SK-N-SH (cell line): ENCODE data around the gene TERT. TPM values are rescaled to one million over a fixed set of nuclear protein-coding genes. Genes with fewer than 3 reads are reported as not detected.

Experiments used
- CTCF ChIA-PET: fragments of 300-600, 350-600 bp; formaldehyde crosslinking; extraction: SDS; loops from one replicate; lab custom pipeline; 2021; lab: Yijun Ruan, JAX
- POLR2A ChIA-PET: fragments of 350-600 bp; sonication (Branson Sonifier 250); formaldehyde crosslinking; extraction: SDS; loops from one replicate; lab custom pipeline; 2020; ENCODE audit warnings: antibody characterized with exemption, inconsistent platforms; lab: Yijun Ruan, JAX
- DNase-seq: peaks from one replicate; pipeline ENCODE4 v3.0.0; 2012
- H2AFZ ChIP-seq: fragments of 200-600 bp; sonication (generic); 2 replicates; pipeline ENCODE4 v1.8.1; 2016; ENCODE audit warnings: antibody characterized with exemption, mild to moderate bottlenecking, low read depth
- H3F3A ChIP-seq: fragments of 200-600 bp; sonication (generic); replicated peaks from 2 replicates; pipeline ENCODE3; 2016; ENCODE audit warnings: antibody characterized with exemption, mild to moderate bottlenecking; ENCODE audit not compliant: insufficient read depth
- H3K27ac ChIP-seq, 2 experiments: fragments of 200-500 bp in 1 of 2; fragments of 200-600 bp in 1 of 2; sonication (Bioruptor generic) in 1 of 2; sonication (generic), shearing (Covaris generic) in 1 of 2; 2 replicates each; pipeline versions ENCODE4 v1.5.1 to v1.6.1; 2014 to 2016; ENCODE audit warnings: low read depth in 2 of 2, inconsistent platforms in 1 of 2, low read length in 1 of 2, mild to moderate bottlenecking in 1 of 2, mixed read lengths in 1 of 2
- H3K27me3 ChIP-seq: fragments of 200-600 bp; sonication (generic), shearing (Covaris generic); 2 replicates; pipeline ENCODE4 v1.6.1; 2016; ENCODE audit warnings: mixed run types; ENCODE audit not compliant: insufficient read depth
- H3K36me3 ChIP-seq, 2 experiments: fragments of 200-500 bp in 1 of 2; fragments of 200-600 bp in 1 of 2; sonication (Bioruptor generic) in 1 of 2; sonication (generic) in 1 of 2; replicated peaks in 1 of 2; 2 replicates each; pipeline versions ENCODE3 to v1.5.1; 2014 to 2016; ENCODE audit warnings: low read length in 1 of 2, mild to moderate bottlenecking in 1 of 2; ENCODE audit not compliant: insufficient read depth in 2 of 2, control insufficient read depth in 1 of 2
- H3K4me1 ChIP-seq, 2 experiments: fragments of 200-500 bp in 1 of 2; fragments of 200-600 bp in 1 of 2; sonication (Bioruptor generic) in 1 of 2; sonication (generic), shearing (Covaris generic) in 1 of 2; 2 replicates each; pipeline versions ENCODE4 v1.5.1 to v1.6.1; 2014 to 2016; ENCODE audit warnings: low read depth in 1 of 2, low read length in 1 of 2, mixed run types in 1 of 2; ENCODE audit not compliant: insufficient read depth in 2 of 2, control insufficient read depth in 1 of 2
- H3K4me2 ChIP-seq: fragments of 200-600 bp; sonication (generic), shearing (Covaris generic); 2 replicates; pipeline ENCODE4 v1.6.1; 2017; ENCODE audit warnings: mixed run types
- H3K4me3 ChIP-seq, 2 experiments: fragments of 200-500 bp in 1 of 2; fragments of 200-600 bp in 1 of 2; sonication (Bioruptor generic) in 1 of 2; sonication (generic), shearing (Covaris generic) in 1 of 2; 2 replicates each; pipeline versions ENCODE4 v1.5.1 to v1.8.1; 2014 to 2016; ENCODE audit warnings: low read depth in 2 of 2, inconsistent platforms in 1 of 2, low read length in 1 of 2, mild to moderate bottlenecking in 1 of 2, mixed read lengths in 1 of 2, moderate library complexity in 1 of 2
- H3K79me2 ChIP-seq: fragments of 200-600 bp; sonication (generic); 2 replicates; pipeline ENCODE4 v1.8.1; 2017; ENCODE audit warnings: mild to moderate bottlenecking; ENCODE audit not compliant: insufficient read depth
- H3K9ac ChIP-seq: fragments of 200-600 bp; sonication (generic); 2 replicates; pipeline ENCODE4 v1.6.1; 2017; ENCODE audit warnings: mixed run types
- H3K9me2 ChIP-seq: fragments of 200-600 bp; sonication (generic); 2 replicates; pipeline ENCODE4 v1.6.1; 2017; ENCODE audit warnings: mixed run types
- H3K9me3 ChIP-seq: fragments of 200-600 bp; sonication (generic); 2 replicates; pipeline ENCODE4 v1.6.1; 2017; ENCODE audit warnings: mixed run types, mild to moderate bottlenecking, moderate library complexity
- H4K20me1 ChIP-seq: fragments of 200-600 bp; sonication (generic); 2 replicates; pipeline ENCODE4 v1.6.1; 2017; ENCODE audit warnings: mild to moderate bottlenecking, mixed run types; ENCODE audit not compliant: insufficient read depth
- CTCF ChIP-seq: fragments of 200-600 bp; sonication (generic); IDR thresholded peaks from 2 replicates; pipeline ENCODE4 v1.6.1; 2017; ENCODE audit warnings: antibody characterized with exemption, mild to moderate bottlenecking, moderate library complexity
- EZH2phosphoT487 ChIP-seq: fragments of 200-600 bp; sonication (generic); IDR thresholded peaks from 2 replicates; pipeline ENCODE4 v1.6.1; 2017; ENCODE audit warnings: low read depth, mixed run types, mild to moderate bottlenecking, antibody characterized with exemption, moderate library complexity, borderline replicate concordance
- FOSL2 ChIP-seq: IDR thresholded peaks from 2 replicates; pipeline ENCODE4 v1.4.0; 2012; ENCODE audit warnings: low read depth, mild to moderate bottlenecking, moderate library complexity, borderline replicate concordance
- GATA2 ChIP-seq: sonication (generic); formaldehyde crosslinking; IDR thresholded peaks from 2 replicates; pipeline ENCODE4 v1.5.0; 2020; ENCODE audit warnings: mild to moderate bottlenecking, missing genetic modification reagents
- IRF3 ChIP-seq: fragments of 150-350 bp; IDR thresholded peaks from 2 replicates; pipeline ENCODE4 v1.6.1; 2016; ENCODE audit warnings: mild to moderate bottlenecking, low read depth, low read length
- JUND ChIP-seq: IDR thresholded peaks from 2 replicates; pipeline ENCODE4 v1.4.0; 2012
- MEF2A ChIP-seq: IDR thresholded peaks from 2 replicates; pipeline ENCODE4 v1.4.0; 2012; ENCODE audit warnings: low read depth, borderline replicate concordance
- MXI1 ChIP-seq: IDR thresholded peaks from 2 replicates; pipeline ENCODE4 v1.6.1; 2012; ENCODE audit warnings: mild to moderate bottlenecking, low read depth, low read length, improper control_type of control experiment
- NRF1 ChIP-seq: IDR thresholded peaks from 2 replicates; pipeline ENCODE4 v1.6.1; 2012; ENCODE audit warnings: low read depth, mild to moderate bottlenecking, low read length
- POLR2AphosphoS5 ChIP-seq: IDR thresholded peaks from 2 replicates; pipeline ENCODE4 v1.6.1; 2012; ENCODE audit warnings: low read depth, low read length
- RAD21 ChIP-seq: IDR thresholded peaks from 2 replicates; pipeline ENCODE4 v1.6.1; 2012; ENCODE audit warnings: mild to moderate bottlenecking, low read length
- RFX5 ChIP-seq: IDR thresholded peaks from 2 replicates; pipeline ENCODE4 v1.6.1; 2012; ENCODE audit warnings: mild to moderate bottlenecking, improper control_type of control experiment, low read length
- SIN3A ChIP-seq: IDR thresholded peaks from 2 replicates; pipeline ENCODE4 v1.6.1; 2012; ENCODE audit warnings: low read depth, mild to moderate bottlenecking, low read length, moderate library complexity, borderline replicate concordance
- SMC3 ChIP-seq: IDR thresholded peaks from 2 replicates; pipeline ENCODE4 v1.6.1; 2012; ENCODE audit warnings: low read depth, low read length, improper control_type of control experiment
- TEAD4 ChIP-seq: IDR thresholded peaks from 2 replicates; pipeline ENCODE4 v1.4.0; 2012; ENCODE audit warnings: mild to moderate bottlenecking, borderline replicate concordance; ENCODE audit not compliant: insufficient read depth
- ZBTB33 ChIP-seq: IDR thresholded peaks from 2 replicates; pipeline ENCODE4 v1.4.0; 2012; ENCODE audit warnings: low read depth, borderline replicate concordance
- WGBS: methylation state at CpG from one replicate; pipeline ENCODE4 v1.1.6; 2017; ENCODE audit warnings: low lambda C conversion rate; 5-methylcytosine and 5-hydroxymethylcytosine counted together
- polyA plus RNA-seq, 3 experiments: library from polyadenylated mRNA; depleted of rRNA; stranded (reverse); fragments of >200 nt; gene quantifications; 2 replicates each; pipeline ENCODE4 v1.2.3, GENCODE V29; 2012
- TF ChIP-seq, protein P1 (sequence below): IDR thresholded peaks from 2 replicates; pipeline ENCODE4 v1.4.0; 2012; ENCODE audit warnings: low read depth, borderline replicate concordance
- TF ChIP-seq, protein P2 (sequence below): IDR thresholded peaks from 2 replicates; pipeline ENCODE4 v1.6.1; 2012; ENCODE audit warnings: mild to moderate bottlenecking, low read depth, low read length, moderate library complexity

Gene TERT
- polyA plus RNA-seq, 1 of the 3 experiments (the other 2 are of a cell fraction) = 2.4 TPM

- H3K36me3 ChIP-seq = peaks cover 27 to 85% of the 10 kb centered on the region in 2 experiments
- no peak overlapping the region for H2AFZ ChIP-seq
- CTCF ChIA-PET = no interaction called here
- no peak overlapping the region for H3K4me2 ChIP-seq
- no peak overlapping the region for H3K9ac ChIP-seq
- no CpG with 5 or more reads among the region's 14 CpGs for WGBS
- H3K79me2 ChIP-seq = peaks cover 11% of the 10 kb centered on the region; the same call in 1 of the 2 replicates
- H3K27ac ChIP-seq = no peak overlapping the region
- H3F3A ChIP-seq = peaks cover 6% of the 10 kb centered on the region
- no peak overlapping the region for H3K4me3 ChIP-seq
- H4K20me1 ChIP-seq = peaks cover 10% of the 10 kb centered on the region; the same call in 1 of the 2 replicates
- TF ChIP-seq ZBTB33 = no peak
- TF ChIP-seq GATA2 = no peak
- TF ChIP-seq, all 33 proteins: peak for 0
- Histone ChIP-seq H3K9me2 (no peaks in the 10 kb centered on the region), H3K4me1 (no peaks in the 10 kb centered on the region), H3K27me3 (no peaks in the 10 kb centered on the region), H3K9me3 (no peaks in the 10 kb centered on the region)
- POLR2A ChIA-PET = no interaction called here
- DNase-seq = no peak
Observed at GRCh38 chr5:1336106-1336561, 41.3 kb upstream of the TERT start.

GRCh38 chr5:1335540-1336095, 40.8 kb upstream of the TERT start:
- Histone ChIP-seq H3K9me2 (no peaks in the 10 kb centered on the region), H3K9ac (no peak overlapping the region), H3K27ac (no peak overlapping the region), H3K4me3 (no peak overlapping the region), H3K4me2 (no peak overlapping the region), H3K79me2 (peaks cover 6% of the 10 kb centered on the region; the same call in 1 of the 2 replicates), H2AFZ (no peak overlapping the region), H3F3A (peaks cover 6% of the 10 kb centered on the region), H3K27me3 (no peaks in the 10 kb centered on the region), H3K36me3 (peaks cover 26 to 87% of the 10 kb centered on the region in 2 experiments), H3K4me1 (no peaks in the 10 kb centered on the region), H3K9me3 (no peaks in the 10 kb centered on the region), H4K20me1 (peaks cover 10% of the 10 kb centered on the region; the same call in 1 of the 2 replicates)
- POLR2A ChIA-PET = no interaction called here
- CTCF ChIA-PET = no interaction called here
- no peak for DNase-seq
- 72% methylated on average over 3 of the region's 19 CpGs for WGBS
- no peak for TF ChIP-seq RFX5
- TF ChIP-seq CTCF = no peak
- no peak for TF ChIP-seq RAD21
- TF ChIP-seq, protein P1, sequence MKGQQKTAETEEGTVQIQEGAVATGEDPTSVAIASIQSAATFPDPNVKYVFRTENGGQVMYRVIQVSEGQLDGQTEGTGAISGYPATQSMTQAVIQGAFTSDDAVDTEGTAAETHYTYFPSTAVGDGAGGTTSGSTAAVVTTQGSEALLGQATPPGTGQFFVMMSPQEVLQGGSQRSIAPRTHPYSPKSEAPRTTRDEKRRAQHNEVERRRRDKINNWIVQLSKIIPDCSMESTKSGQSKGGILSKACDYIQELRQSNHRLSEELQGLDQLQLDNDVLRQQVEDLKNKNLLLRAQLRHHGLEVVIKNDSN = no peak
- no peak for TF ChIP-seq EZH2phosphoT487
- no peak for TF ChIP-seq FOSL2
- TF ChIP-seq TEAD4 = no peak
- no peak for TF ChIP-seq MEF2A
- TF ChIP-seq JUND = no peak
- no peak for TF ChIP-seq IRF3
- TF ChIP-seq NRF1 = no peak
- TF ChIP-seq SMC3 = no peak
- TF ChIP-seq POLR2AphosphoS5 = no peak
- TF ChIP-seq MXI1 = no peak
- no peak for TF ChIP-seq SIN3A
- TF ChIP-seq, protein P2, sequence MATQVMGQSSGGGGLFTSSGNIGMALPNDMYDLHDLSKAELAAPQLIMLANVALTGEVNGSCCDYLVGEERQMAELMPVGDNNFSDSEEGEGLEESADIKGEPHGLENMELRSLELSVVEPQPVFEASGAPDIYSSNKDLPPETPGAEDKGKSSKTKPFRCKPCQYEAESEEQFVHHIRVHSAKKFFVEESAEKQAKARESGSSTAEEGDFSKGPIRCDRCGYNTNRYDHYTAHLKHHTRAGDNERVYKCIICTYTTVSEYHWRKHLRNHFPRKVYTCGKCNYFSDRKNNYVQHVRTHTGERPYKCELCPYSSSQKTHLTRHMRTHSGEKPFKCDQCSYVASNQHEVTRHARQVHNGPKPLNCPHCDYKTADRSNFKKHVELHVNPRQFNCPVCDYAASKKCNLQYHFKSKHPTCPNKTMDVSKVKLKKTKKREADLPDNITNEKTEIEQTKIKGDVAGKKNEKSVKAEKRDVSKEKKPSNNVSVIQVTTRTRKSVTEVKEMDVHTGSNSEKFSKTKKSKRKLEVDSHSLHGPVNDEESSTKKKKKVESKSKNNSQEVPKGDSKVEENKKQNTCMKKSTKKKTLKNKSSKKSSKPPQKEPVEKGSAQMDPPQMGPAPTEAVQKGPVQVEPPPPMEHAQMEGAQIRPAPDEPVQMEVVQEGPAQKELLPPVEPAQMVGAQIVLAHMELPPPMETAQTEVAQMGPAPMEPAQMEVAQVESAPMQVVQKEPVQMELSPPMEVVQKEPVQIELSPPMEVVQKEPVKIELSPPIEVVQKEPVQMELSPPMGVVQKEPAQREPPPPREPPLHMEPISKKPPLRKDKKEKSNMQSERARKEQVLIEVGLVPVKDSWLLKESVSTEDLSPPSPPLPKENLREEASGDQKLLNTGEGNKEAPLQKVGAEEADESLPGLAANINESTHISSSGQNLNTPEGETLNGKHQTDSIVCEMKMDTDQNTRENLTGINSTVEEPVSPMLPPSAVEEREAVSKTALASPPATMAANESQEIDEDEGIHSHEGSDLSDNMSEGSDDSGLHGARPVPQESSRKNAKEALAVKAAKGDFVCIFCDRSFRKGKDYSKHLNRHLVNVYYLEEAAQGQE = no peak
